DMS153 treated with DMSO at 0.1 percent for 48 hours (cell line): ENCODE results near the gene ADNP2.

ENCODE experiments used
- DNase-seq: peaks from one replicate; lab custom pipeline; 2025; ENCODE audit not compliant: unreplicated experiment; lab: John Stamatoyannopoulos, UW

Gene ADNP2

DNA sequence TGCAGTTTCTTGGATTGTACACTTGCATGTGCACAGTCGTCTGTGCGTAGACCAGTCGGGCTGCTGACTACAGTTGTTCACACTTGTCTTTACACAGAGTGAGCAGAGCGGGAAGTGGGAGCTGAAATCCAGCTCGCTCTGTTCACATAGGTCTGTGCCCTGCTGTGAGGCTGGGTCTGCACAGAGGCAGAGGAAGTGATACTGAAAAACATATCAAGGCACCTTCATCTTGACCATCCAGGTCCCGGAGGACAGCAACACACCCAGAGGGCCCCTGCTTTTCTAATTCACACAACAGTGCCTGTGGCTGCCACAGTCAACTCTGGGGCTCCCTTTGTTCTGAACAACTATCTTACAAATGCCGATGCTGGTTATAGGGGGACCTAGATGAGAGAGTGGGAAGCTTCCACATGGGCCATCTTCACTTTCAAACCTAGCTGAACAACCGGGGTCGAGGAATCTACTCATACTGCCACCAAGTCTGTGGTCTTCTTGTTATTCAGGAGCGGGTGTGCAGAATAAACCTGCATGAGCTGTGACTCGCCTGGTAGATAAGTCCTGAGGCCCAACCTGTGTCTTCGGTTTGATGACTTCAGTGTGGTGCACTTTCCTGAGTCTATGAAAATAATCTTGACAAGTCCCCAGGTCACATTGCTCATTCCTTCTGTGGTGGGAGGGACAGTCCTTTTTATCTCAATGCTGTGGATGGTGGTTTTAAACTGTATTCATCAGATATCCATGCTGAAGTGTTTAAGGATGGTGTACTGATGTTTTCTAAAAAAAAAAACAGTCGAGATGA is 3.5 kb upstream of the ADNP2 start:
- no peak for DNase-seq

- no peak for DNase-seq
Observed at GRCh38 chr18:80106482-80107051, 2.5 kb upstream of the ADNP2 start.

- no peak for DNase-seq
Observed at GRCh38 chr18:80107426-80107825, 1.6 kb upstream of the ADNP2 start.

DNA sequence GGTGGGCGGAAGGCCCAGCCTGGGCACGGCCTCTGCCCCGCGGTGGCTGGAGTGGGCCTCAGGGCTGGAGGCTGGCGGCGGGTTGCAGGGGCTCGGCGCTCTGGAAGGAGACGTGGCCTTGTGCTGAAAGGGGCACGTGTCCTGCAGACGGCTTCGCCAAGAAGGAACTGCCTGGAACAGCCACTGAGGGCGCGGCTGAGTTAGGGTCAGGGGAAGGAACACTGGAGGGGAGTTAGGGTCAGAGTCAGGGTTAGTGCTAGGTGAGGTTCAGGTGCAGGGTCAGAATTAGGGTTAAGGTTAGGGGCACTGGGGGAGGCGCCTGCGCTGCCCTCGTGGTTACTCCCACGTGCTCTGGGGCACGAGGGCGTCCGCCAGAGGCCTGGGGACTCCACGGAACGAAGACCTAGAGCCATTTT is 933 bp upstream of the ADNP2 start:
- no peak for DNase-seq

GRCh38 chr18:80109676-80110078 is 615 bp downstream of the ADNP2 start:
- DNase-seq: no peak

DNA sequence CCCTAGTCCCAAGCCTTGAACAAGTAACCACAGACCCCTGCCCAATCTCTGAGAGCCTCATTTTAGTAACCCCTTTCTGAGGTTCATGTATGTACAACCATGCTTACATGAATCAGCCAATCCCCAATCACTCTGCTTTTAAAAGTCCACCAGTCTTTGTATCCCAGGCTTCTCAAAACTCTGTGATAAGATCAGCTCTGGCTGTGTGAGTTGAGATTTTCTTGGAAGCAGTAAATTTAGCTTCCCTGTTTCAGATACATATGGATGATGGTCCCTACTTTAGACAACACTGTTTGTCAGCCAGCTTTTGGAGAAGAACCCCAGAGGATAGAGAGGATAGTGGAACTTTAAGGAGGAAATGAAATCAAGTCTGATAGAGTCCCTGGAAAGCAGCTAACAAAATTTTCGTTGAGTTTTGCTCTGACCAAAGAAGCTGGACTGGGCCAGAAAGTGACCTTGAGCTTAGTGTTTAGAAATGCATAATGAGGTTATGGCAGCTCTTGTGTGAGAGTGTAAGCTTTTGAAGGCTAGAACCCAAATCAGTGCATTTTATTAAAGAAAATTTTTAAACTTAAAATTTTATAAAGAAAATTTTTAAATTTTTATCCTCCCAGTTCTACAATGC is 3.7 kb downstream of the ADNP2 start:
- no peak for DNase-seq

DNA sequence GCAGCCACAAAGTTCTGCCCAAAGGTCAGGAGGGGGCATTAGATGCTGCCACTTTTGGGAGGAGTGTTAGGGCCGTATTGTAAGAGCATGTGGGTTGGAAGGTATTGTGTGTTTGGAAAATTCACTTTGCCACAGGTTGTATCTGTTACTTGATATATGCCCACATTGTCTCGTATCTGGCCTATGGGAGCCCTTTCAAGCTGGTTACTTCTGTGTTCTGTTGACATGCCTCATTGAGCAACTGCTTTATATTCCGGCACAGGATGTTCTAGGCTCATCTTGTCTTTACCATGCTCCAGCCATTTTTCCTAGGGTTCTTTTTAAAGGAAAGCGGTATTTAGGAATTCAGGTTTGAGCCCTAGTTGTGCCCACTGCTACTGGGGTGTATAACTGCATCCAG is 6.0 kb downstream of the ADNP2 start:
- no peak for DNase-seq

GRCh38 chr18:80119111-80119510 is 10.0 kb downstream of the ADNP2 start:
- no peak for DNase-seq

DNA sequence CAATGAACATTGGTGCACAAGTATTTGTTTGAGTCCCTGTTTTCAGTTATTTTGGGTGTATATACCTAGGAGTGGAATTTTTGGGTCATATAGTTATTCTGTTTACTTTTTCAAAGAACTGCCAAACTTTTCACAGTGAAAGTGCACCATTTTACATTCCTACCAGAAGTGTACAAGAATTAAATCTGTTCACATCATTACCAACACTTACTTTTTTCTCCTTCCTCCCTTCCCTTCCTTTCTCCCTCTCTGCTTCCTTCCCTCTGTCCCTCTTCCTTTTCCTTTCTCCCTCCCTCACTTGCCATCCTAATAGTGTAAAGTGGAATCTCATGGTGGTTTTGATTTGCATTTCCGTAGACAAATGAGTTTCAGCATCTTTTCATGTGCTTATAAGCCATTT is 11.9 kb downstream of the ADNP2 start:
- DNase-seq: no peak

- no peak for DNase-seq
Observed at GRCh38 chr18:80124131-80124530, 15.1 kb downstream of the ADNP2 start.

DNA sequence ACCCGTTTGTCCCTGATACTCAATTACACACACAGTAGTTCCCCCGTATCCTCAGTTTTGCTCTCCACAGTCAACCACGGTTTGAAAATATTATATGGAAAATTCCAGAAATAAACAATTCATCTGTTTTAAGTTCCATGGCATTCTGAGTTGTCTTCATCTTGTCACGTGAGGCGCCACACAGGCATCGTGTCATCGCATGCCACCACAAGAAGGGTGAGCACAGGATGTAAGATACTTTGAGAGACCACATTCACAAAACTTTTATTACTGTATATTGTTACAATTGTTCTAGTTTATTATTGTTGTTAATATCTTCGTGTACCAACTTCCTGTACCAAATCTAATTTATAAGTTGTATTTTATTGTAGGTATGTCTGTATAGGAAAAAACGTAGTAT is 17.7 kb downstream of the ADNP2 start:
- no peak for DNase-seq

- DNase-seq: no peak
Observed at GRCh38 chr18:80127635-80128034, 18.6 kb downstream of the ADNP2 start.

- DNase-seq: no peak
Observed at GRCh38 chr18:80129672-80130367, 20.8 kb downstream of the ADNP2 start.

- no peak for DNase-seq
Observed at GRCh38 chr18:80130555-80130954, 21.5 kb downstream of the ADNP2 start.

DNA sequence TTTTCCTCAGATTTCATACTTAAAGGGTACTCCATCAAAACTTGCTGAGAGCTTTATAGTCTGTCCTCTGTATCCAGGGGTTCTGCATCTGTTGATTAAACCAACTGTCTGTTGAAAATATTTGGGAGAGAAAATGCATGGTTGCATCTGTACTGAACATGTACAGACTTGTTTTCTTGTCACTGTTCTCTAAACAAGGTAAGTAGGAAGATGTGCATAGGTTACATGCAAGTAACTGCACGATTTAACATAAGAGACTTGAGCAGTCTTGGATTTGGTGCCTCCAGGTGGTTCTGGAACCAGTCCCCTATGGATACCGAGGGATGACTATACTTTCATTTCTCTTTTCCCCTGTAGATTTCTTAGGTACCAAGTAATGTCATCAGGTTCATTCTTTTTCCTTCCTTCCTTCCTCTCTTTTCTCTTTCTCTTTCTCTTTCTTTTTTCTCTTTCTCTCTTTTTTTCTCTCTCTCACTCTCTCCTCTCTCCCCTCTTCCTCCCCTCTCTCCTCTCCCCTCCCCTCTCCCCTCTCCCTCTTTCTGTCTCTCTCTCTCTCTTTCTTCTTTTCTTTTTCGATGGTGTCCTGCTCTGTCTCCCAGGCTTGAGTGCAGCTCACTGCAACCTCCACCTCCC is 23.2 kb downstream of the ADNP2 start:
- no peak for DNase-seq

GRCh38 chr18:80133124-80133523 is 24.1 kb downstream of the ADNP2 start:
- DNase-seq: no peak

DNA sequence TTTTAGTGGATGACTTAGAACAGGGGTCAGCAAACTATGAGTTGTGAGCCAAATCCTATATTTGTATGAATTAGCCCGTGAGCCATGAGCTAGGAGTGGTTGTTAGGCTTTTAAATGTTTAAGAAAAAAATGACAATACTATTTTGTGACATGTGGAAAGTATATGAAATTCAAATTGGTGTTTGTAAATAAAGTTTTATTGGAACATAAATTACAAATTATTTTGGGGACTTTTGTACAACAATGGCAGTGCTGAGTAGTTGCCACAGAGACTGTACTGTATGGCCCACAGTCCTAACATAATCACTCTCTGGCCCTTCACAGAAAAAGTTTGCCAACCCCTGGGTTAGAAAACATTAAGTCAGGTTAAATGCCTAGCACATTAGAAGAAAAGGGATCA is 26.1 kb downstream of the ADNP2 start:
- DNase-seq: no peak

DNA sequence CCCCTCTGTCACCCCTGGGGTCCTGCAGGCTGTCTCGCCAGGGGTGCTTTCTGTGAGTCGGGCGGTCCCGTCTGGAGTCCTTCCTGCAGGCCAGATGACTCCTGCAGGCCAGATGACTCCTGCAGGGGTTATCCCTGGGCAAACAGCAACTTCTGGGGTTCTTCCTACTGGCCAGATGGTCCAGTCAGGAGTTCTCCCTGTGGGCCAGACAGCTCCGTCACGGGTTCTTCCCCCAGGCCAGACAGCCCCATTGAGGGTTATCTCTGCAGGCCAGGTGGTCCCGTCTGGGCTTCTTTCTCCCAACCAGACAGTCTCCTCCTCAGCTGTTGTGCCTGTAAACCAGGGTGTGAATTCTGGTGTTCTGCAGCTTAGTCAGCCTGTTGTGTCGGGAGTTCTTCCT is 27.6 kb downstream of the ADNP2 start:
- no peak for DNase-seq

GRCh38 chr18:80137137-80137536 is 28.1 kb downstream of the ADNP2 start:
- no peak for DNase-seq

- no peak for DNase-seq
Observed at GRCh38 chr18:80137976-80138375, 28.9 kb downstream of the ADNP2 start.

DNA sequence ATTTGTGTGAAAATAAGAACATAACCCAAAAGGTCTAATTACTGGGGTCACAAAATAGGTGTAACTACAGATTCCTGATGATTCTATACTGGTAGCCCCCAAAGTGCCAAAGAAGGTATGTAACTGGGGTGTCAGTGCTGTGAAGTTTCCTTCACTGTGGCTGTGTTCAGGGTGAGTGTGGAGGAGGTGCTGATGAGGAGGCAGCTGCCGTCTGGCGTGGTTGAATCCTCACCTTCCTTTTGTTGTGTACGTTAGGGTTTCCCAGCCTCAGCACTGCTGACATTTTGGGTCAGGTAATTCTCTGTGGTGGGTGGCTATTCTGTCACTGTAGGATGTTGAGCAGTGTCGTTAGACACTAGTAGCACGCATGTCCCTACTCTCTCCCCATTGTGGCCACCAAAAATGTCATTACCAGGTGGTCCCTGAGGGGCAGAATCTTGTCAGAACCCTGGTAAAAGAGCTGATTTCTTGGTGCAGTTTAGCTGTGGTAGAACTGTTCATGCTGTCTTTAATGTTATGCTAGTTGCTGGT is 31.5 kb downstream of the ADNP2 start:
- no peak for DNase-seq
